ENCODE measurements around the gene NEDD4L.

The NEDD4L gene

DNA sequence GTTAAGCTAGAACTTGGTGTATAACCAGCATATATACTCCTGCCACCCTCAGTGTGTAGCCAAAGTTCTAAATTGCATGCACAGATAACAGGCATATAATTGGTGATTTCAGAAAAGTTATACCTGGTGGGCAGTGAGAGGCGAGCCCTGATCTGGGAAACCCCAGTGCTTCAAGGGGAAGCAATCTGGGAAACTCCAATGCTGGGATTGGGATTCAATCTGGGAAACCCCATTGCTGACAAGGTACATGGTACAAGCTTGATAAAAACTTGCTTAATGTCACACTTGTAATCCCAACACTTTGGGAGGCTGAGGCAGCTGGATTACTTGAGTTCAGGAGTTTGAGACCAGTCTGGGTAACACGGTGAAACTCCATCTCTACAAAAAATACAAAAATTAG is 147.6 kb downstream of the NEDD4L start:
- DNase-seq (ENCODE audit: low read depth), result no peak
- H3K4me3 ChIP-seq (ENCODE audit: control insufficient read depth, low read depth, low read length), result no peak overlapping the region
- TF ChIP-seq, protein P1, sequence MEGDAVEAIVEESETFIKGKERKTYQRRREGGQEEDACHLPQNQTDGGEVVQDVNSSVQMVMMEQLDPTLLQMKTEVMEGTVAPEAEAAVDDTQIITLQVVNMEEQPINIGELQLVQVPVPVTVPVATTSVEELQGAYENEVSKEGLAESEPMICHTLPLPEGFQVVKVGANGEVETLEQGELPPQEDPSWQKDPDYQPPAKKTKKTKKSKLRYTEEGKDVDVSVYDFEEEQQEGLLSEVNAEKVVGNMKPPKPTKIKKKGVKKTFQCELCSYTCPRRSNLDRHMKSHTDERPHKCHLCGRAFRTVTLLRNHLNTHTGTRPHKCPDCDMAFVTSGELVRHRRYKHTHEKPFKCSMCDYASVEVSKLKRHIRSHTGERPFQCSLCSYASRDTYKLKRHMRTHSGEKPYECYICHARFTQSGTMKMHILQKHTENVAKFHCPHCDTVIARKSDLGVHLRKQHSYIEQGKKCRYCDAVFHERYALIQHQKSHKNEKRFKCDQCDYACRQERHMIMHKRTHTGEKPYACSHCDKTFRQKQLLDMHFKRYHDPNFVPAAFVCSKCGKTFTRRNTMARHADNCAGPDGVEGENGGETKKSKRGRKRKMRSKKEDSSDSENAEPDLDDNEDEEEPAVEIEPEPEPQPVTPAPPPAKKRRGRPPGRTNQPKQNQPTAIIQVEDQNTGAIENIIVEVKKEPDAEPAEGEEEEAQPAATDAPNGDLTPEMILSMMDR (IDR thresholded peaks at IDR 0.05; ENCODE audit: control insufficient read depth, insufficient read depth, low read depth, low read length, missing control alignments), result no peak

DNA sequence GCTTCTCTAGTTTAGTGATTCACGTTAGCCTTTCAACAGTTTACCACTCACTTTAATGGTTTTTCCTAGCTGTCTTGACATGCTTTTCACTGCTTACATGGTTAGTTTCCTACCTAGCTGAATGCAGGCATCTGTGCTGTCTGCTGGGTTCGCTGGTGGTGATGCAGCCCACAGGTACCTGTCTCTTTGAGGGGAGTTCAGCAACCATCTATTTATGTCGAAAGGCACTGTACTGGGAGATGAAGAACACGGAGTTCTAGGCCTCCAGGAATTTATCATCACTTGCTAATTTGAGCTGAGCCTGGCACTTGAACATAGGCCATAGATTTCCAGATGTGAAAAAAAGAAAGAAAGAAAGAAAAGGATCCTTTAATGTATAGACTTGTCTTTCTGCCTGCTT is 148.5 kb downstream of the NEDD4L start:
- no peak overlapping the region for H3K4me3 ChIP-seq (ENCODE audit: control insufficient read depth, low read depth, low read length)
- DNase-seq (ENCODE audit: low read depth), result no peak
- TF ChIP-seq, protein P1 (IDR thresholded peaks at IDR 0.05; ENCODE audit: control insufficient read depth, insufficient read depth, low read depth, low read length, missing control alignments), result no peak

DNA sequence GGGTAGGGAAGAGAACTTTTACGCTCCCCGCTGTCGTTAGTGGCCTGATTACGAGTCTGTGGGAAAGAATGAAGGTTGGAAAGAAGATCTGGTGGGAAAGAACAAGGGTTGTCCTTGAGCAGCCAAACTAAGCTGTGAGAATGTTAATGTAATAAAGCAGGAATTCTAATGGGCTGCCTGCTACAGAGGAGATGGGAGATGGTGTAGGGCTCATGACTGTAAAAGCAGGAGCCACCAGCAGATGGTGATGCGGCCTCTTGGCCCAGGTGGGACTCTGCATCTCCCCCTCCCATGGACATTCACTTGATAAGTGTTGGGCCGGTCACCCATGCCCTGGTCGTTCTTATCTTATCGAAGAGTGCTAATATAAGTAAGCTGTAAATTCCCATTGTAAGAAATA is 150.0 kb downstream of the NEDD4L start:
- TF ChIP-seq, protein P1 (IDR thresholded peaks at IDR 0.05; ENCODE audit: control insufficient read depth, insufficient read depth, low read depth, low read length, missing control alignments), result no peak
- DNase-seq (ENCODE audit: low read depth), result no peak
- no peak overlapping the region for H3K4me3 ChIP-seq (ENCODE audit: control insufficient read depth, low read depth, low read length)

DNA sequence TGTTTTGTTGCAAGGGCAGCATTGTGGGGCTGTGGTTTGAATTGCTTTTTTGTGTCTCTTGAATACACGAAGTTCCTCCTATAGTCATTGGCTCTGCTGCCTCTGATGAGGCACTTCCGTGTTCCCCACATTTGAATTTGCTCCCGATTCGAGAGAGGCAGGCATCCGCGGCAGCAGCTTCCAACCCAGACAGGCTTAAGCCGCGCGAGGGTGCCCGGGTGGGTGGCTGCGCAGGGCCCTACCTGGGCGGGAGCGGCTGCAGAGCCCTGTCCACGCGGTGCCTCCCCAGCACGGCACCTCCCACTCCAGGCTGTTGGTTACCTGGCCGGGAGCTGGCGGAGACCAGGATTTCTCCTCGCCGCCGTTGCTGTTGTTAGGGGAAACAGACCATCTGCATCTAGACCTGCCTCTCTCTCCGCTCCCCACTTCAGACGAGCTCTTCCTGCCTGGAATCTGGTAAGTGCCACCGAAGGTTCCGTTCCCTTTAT is 151.3 kb downstream of the NEDD4L start:
- peak overlapping the region; percentile 39 for H3K4me3 ChIP-seq (ENCODE audit: control insufficient read depth, low read depth, low read length)
- DNase-seq (ENCODE audit: low read depth), result no peak
- TF ChIP-seq, protein P1 (IDR thresholded peaks at IDR 0.05; ENCODE audit: control insufficient read depth, insufficient read depth, low read depth, low read length, missing control alignments), result no peak

DNA sequence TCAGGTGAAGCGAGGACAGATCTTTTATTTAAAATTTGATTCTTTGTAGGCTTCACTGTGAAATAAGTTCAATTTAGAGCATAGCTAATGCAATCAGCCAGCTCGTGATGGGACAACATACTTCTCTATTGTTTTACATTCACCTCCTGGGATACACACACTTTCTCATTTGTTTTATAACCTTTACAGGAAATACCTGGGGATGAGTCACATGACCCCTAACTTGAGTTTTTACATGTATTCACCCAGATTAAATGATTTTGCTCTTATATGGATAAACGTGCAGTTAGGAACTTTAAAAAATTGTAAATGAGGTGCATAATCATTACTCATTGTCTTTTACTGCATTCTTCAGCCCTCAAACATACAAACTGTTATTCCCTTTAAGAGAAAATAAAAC is 152.1 kb downstream of the NEDD4L start:
- no peak overlapping the region for H3K4me3 ChIP-seq (ENCODE audit: control insufficient read depth, low read depth, low read length)
- TF ChIP-seq, protein P1 (IDR thresholded peaks at IDR 0.05; ENCODE audit: control insufficient read depth, insufficient read depth, low read depth, low read length, missing control alignments), result no peak
- no peak for DNase-seq (ENCODE audit: low read depth)

DNA sequence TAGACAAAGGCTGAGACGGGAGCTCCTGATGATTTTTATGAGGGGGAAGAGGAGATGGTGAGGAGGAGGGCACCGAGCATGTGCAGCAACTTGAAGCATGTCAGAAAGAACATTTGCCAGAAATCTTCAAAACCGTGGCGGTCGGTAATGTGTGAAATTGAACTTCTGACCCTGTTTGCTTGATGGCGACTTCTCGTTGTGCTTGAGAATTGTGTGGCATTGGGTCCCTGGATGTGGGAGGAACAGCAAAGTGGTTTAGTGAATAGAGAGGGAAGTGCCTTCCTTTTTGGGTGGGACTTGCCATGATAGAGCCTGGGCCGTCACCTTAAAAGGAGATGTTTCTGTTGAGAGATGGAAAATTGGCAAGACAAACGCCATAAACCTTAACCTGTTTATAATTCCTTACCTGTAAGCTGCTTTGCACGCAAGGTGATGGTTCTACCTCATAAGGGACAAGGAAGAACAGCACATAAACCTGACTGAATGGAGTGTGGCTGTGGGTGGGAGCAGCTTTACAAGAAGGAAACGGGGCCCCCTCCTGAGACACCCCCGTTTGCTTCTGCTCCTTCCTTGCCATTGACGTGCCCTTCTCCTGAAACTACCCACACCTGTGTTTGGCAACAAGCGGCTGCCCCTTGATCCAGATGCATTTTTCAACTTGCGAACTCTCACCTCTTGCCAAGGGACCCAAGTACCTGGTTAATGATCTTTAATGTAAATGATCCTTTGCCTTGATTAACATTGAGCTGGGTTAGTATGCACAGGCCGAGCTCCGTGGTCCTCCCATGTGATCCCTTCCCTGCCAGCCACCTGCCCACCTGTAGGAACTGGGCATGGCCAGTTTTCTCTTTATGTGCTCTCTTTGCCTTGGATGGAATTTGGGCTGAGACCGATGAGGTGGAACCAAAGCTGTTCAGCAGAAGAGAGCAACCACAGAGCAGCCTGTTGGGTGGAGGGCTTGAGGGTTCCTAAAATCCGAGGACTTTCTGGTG is 153.2 kb downstream of the NEDD4L start:
- DNase-seq (ENCODE audit: low read depth), result no peak
- no peak overlapping the region for H3K4me3 ChIP-seq (ENCODE audit: control insufficient read depth, low read depth, low read length)
- TF ChIP-seq, protein P1 (IDR thresholded peaks at IDR 0.05; ENCODE audit: control insufficient read depth, insufficient read depth, low read depth, low read length, missing control alignments), result no peak

All from AG09309 (cell line).